MM.1S (cell line): ENCODE data around the gene EDC3.

Experiments used
- CTCF ChIP-seq: fragments of 300-600 bp; sonication (generic); IDR thresholded peaks from 2 replicates; pipeline ENCODE4 v1.5.1; 2016; ENCODE audit warnings: antibody characterized with exemption, low read length, mixed read lengths
- EZH2 ChIP-seq: fragments of 300-600 bp; sonication (generic); optimal IDR thresholded peaks from 2 replicates; pipeline ENCODE3; 2017; ENCODE audit warnings: low read depth, mild to moderate bottlenecking, antibody characterized with exemption, low read length, mixed read lengths
- EZH2phosphoT487 ChIP-seq: fragments of 300-600 bp; sonication (generic); IDR thresholded peaks from 2 replicates; pipeline ENCODE4 v1.6.1; 2018; ENCODE audit warnings: antibody characterized with exemption, low read length

- no peak for TF ChIP-seq CTCF
- no peak for TF ChIP-seq EZH2
- no peak for TF ChIP-seq EZH2phosphoT487
Measured at GRCh38 chr15:74611341-74611740, 84.5 kb downstream of the EDC3 start.
